Liver (tissue), 9 donors: ENCODE data around the gene JAM3. TPM values are rescaled to one million over a fixed set of nuclear protein-coding genes. Genes with fewer than 3 reads are reported as not detected.

Experiments used
- DNase-seq: peaks from one replicate; pipeline ENCODE4 v3.0.0-alpha.2; 2017; ENCODE audit warnings: low spot score
- H3K27ac ChIP-seq, 2 donors: one replicate each; pipeline ENCODE4 v1.7.0; 2013; ENCODE audit warnings: inconsistent platforms in 2 of 2, low read length in 2 of 2, control low read depth in 1 of 2, low read depth in 1 of 2, mild to moderate bottlenecking in 1 of 2
- H3K27me3 ChIP-seq, 4 donors: one replicate each; pipeline versions ENCODE4 v1.6.1 to v1.7.0; 2013; ENCODE audit warnings: low read length in 3 of 4, inconsistent platforms in 1 of 4, mild to moderate bottlenecking in 1 of 4, moderate library complexity in 1 of 4; ENCODE audit not compliant: control insufficient read depth in 4 of 4, insufficient read depth in 4 of 4
- H3K36me3 ChIP-seq, 4 donors: one replicate each; pipeline versions ENCODE4 v1.6.1 to v1.7.0; 2013; ENCODE audit warnings: low read length in 3 of 4, mild to moderate bottlenecking in 3 of 4, low read depth in 1 of 4, moderate library complexity in 1 of 4; ENCODE audit not compliant: control insufficient read depth in 4 of 4, insufficient read depth in 3 of 4
- H3K4me1 ChIP-seq, 4 donors: one replicate each; pipeline versions ENCODE4 v1.6.1 to v1.7.0; 2013; ENCODE audit warnings: low read length in 3 of 4, mild to moderate bottlenecking in 3 of 4, moderate library complexity in 1 of 4; ENCODE audit not compliant: control insufficient read depth in 4 of 4, insufficient read depth in 4 of 4
- H3K4me3 ChIP-seq, 3 donors: one replicate each; pipeline versions ENCODE4 v1.6.1 to v1.7.0; 2013; ENCODE audit warnings: low read length in 3 of 3, control low read depth in 1 of 3, low read depth in 1 of 3, mild to moderate bottlenecking in 1 of 3
- H3K9ac ChIP-seq, 2 donors: one replicate each; pipeline ENCODE4 v1.7.0; 2013; ENCODE audit warnings: low read length in 2 of 2, mild to moderate bottlenecking in 2 of 2, moderate library complexity in 2 of 2, control low read depth in 1 of 2, low read depth in 1 of 2
- H3K9me3 ChIP-seq, 4 donors: one replicate each; pipeline versions ENCODE4 v1.6.1 to v1.7.0; 2013; ENCODE audit warnings: low read length in 3 of 4; ENCODE audit not compliant: control insufficient read depth in 4 of 4
- EGR1 ChIP-seq, 2 donors: IDR thresholded peaks; 2 replicates each; pipeline ENCODE4 v1.6.1; 2016 to 2018; ENCODE audit warnings: antibody characterized with exemption in 2 of 2, low read depth in 2 of 2
- FOXA1 ChIP-seq: IDR thresholded peaks from 2 replicates; pipeline ENCODE4 v1.6.1; 2016; ENCODE audit warnings: antibody characterized with exemption
- FOXA2 ChIP-seq: IDR thresholded peaks from 2 replicates; pipeline ENCODE4 v1.6.1; 2016; ENCODE audit warnings: antibody characterized with exemption
- GABPA ChIP-seq, 2 donors: IDR thresholded peaks in 1 of 2; conservative IDR thresholded peaks in 1 of 2; 2 replicates each; pipeline ENCODE4 v1.6.1; 2016; ENCODE audit warnings: antibody characterized with exemption in 2 of 2, mild to moderate bottlenecking in 1 of 2, moderate library complexity in 1 of 2
- HNF4A ChIP-seq, 2 donors: conservative IDR thresholded peaks; 2 replicates each; pipeline ENCODE4 v1.6.1; 2016; ENCODE audit warnings: antibody characterized with exemption in 2 of 2, mild to moderate bottlenecking in 2 of 2
- HNF4G ChIP-seq: IDR thresholded peaks from 2 replicates; pipeline ENCODE4 v1.6.1; 2016; ENCODE audit warnings: antibody characterized with exemption
- JUND ChIP-seq, 2 donors: IDR thresholded peaks; 2 replicates each; pipeline ENCODE4 v1.6.1; 2016; ENCODE audit warnings: antibody characterized with exemption in 2 of 2
- NR2F2 ChIP-seq: IDR thresholded peaks from 2 replicates; pipeline ENCODE4 v1.6.1; 2016; ENCODE audit warnings: antibody characterized with exemption
- RAD21 ChIP-seq, 2 donors: IDR thresholded peaks; 2 replicates each; pipeline ENCODE4 v1.6.1; 2016; ENCODE audit warnings: antibody characterized with exemption in 2 of 2, mild to moderate bottlenecking in 2 of 2
- RXRA ChIP-seq, 2 donors: IDR thresholded peaks; 2 replicates each; pipeline ENCODE4 v1.6.1; 2017 to 2018; ENCODE audit warnings: antibody characterized with exemption in 2 of 2, mild to moderate bottlenecking in 1 of 2
- SP1 ChIP-seq: IDR thresholded peaks from 2 replicates; pipeline ENCODE4 v1.6.1; 2018; ENCODE audit warnings: antibody characterized with exemption, mild to moderate bottlenecking
- TAF1 ChIP-seq: conservative IDR thresholded peaks from 2 replicates; pipeline ENCODE4 v1.6.1; 2016; ENCODE audit warnings: antibody characterized with exemption, mild to moderate bottlenecking
- YY1 ChIP-seq: IDR thresholded peaks from 2 replicates; pipeline ENCODE4 v1.6.1; 2016; ENCODE audit warnings: antibody characterized with exemption, mild to moderate bottlenecking
- WGBS: extraction: QIAGEN DNeasy Blood & Tissue Kit; methylation state at CpG from one replicate; pipeline ENCODE4 v1.1.7; 2013; 5-methylcytosine and 5-hydroxymethylcytosine counted together
- polyA plus RNA-seq, 2 donors: library from polyadenylated mRNA; stranded (reverse) in 1 of 2; unstranded in 1 of 2; fragments of 200-250 nt in 1 of 2; fragments of >200 nt in 1 of 2; fragmentation: Nextera tagmentation in 1 of 2; extraction: Ambion mirVana in 1 of 2; gene quantifications; one replicate each; pipeline versions ENCODE4 v1.2.1 to v1.2.3, GENCODE V29; 2013 to 2015
- total RNA-seq, 2 donors: library from RNA; depleted of rRNA; stranded (reverse); fragments of >200 nt; gene quantifications; one replicate each; pipeline ENCODE4 v1.2.3, GENCODE V29; 2014
- TF ChIP-seq, protein P1 (sequence below): IDR thresholded peaks from 2 replicates; pipeline ENCODE4 v1.6.1; 2016; ENCODE audit warnings: antibody characterized with exemption, mild to moderate bottlenecking
- TF ChIP-seq, protein P2 (sequence below): IDR thresholded peaks from 2 replicates; pipeline ENCODE4 v1.6.1; 2016; ENCODE audit warnings: antibody characterized with exemption
- TF ChIP-seq, protein P3 (sequence below): fragments of 150-350 bp; IDR thresholded peaks from 2 replicates; pipeline ENCODE4 v1.5.1; 2017; ENCODE audit warnings: improper control_type of control experiment, low read depth, low read length; ENCODE audit not compliant: missing input control
- TF ChIP-seq, protein P4 (sequence below): IDR thresholded peaks from 2 replicates; pipeline ENCODE4 v1.6.1; 2016; ENCODE audit warnings: antibody characterized with exemption
- TF ChIP-seq, protein P5 (sequence below): IDR thresholded peaks from 2 replicates; pipeline ENCODE4 v1.6.1; 2016; ENCODE audit warnings: antibody characterized with exemption
- donor health status: healthy.
- donor health status: healthy.
- donor health status: healthy.
- donor health status: healthy.
- donor health status: healthy.

Gene JAM3
- total and polyA plus RNA-seq, 4 donors: 1.6 to 4.3 (median 2.1) TPM

DNA sequence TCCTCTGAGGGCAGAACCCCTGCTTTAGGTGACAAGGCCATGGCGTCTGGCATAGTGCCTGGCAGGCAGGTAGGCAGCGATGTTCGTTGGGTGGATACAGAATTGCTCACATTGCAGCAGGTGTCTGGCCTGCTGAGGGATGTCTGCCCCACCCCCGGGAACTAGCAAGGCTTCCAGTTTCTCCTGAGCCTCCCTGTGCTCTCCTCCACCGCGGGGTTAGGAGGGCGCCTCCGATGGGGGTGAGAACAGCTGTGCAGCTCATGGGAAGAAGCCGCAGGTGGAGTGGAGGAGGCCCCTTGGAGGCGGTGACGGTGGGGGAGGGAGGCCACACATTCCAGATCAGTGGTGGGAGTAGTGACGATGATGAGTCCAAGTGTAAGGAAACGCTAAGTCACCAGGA lies 48.3 kb upstream of the JAM3 start:
- H3K27me3 ChIP-seq: peaks cover 0 to 3% (median 1%) of the 10 kb centered on the region in 4 donors
- no peak overlapping the region for H3K9ac ChIP-seq
- no peak overlapping the region for H3K4me3 ChIP-seq
- no peak for DNase-seq
- no peak overlapping the region for H3K27ac ChIP-seq
- no peaks in the 10 kb centered on the region for H3K4me1 ChIP-seq
- WGBS: 76% methylated on average over 13 of the region's 13 CpGs
- no peaks in the 10 kb centered on the region for H3K9me3 ChIP-seq
- no peak for TF ChIP-seq SP1
- TF ChIP-seq, protein P1, sequence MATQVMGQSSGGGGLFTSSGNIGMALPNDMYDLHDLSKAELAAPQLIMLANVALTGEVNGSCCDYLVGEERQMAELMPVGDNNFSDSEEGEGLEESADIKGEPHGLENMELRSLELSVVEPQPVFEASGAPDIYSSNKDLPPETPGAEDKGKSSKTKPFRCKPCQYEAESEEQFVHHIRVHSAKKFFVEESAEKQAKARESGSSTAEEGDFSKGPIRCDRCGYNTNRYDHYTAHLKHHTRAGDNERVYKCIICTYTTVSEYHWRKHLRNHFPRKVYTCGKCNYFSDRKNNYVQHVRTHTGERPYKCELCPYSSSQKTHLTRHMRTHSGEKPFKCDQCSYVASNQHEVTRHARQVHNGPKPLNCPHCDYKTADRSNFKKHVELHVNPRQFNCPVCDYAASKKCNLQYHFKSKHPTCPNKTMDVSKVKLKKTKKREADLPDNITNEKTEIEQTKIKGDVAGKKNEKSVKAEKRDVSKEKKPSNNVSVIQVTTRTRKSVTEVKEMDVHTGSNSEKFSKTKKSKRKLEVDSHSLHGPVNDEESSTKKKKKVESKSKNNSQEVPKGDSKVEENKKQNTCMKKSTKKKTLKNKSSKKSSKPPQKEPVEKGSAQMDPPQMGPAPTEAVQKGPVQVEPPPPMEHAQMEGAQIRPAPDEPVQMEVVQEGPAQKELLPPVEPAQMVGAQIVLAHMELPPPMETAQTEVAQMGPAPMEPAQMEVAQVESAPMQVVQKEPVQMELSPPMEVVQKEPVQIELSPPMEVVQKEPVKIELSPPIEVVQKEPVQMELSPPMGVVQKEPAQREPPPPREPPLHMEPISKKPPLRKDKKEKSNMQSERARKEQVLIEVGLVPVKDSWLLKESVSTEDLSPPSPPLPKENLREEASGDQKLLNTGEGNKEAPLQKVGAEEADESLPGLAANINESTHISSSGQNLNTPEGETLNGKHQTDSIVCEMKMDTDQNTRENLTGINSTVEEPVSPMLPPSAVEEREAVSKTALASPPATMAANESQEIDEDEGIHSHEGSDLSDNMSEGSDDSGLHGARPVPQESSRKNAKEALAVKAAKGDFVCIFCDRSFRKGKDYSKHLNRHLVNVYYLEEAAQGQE: no peak
- TF ChIP-seq, protein P2, sequence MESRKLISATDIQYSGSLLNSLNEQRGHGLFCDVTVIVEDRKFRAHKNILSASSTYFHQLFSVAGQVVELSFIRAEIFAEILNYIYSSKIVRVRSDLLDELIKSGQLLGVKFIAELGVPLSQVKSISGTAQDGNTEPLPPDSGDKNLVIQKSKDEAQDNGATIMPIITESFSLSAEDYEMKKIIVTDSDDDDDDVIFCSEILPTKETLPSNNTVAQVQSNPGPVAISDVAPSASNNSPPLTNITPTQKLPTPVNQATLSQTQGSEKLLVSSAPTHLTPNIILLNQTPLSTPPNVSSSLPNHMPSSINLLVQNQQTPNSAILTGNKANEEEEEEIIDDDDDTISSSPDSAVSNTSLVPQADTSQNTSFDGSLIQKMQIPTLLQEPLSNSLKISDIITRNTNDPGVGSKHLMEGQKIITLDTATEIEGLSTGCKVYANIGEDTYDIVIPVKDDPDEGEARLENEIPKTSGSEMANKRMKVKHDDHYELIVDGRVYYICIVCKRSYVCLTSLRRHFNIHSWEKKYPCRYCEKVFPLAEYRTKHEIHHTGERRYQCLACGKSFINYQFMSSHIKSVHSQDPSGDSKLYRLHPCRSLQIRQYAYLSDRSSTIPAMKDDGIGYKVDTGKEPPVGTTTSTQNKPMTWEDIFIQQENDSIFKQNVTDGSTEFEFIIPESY: no peak
- TF ChIP-seq FOXA2: no peak
- no peak for TF ChIP-seq RXRA (IDR thresholded peaks at IDR 0.05)
- TF ChIP-seq, protein P3, sequence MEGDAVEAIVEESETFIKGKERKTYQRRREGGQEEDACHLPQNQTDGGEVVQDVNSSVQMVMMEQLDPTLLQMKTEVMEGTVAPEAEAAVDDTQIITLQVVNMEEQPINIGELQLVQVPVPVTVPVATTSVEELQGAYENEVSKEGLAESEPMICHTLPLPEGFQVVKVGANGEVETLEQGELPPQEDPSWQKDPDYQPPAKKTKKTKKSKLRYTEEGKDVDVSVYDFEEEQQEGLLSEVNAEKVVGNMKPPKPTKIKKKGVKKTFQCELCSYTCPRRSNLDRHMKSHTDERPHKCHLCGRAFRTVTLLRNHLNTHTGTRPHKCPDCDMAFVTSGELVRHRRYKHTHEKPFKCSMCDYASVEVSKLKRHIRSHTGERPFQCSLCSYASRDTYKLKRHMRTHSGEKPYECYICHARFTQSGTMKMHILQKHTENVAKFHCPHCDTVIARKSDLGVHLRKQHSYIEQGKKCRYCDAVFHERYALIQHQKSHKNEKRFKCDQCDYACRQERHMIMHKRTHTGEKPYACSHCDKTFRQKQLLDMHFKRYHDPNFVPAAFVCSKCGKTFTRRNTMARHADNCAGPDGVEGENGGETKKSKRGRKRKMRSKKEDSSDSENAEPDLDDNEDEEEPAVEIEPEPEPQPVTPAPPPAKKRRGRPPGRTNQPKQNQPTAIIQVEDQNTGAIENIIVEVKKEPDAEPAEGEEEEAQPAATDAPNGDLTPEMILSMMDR: no peak
- no peak for TF ChIP-seq FOXA1
- TF ChIP-seq GABPA (IDR thresholded peaks at IDR 0.05 in 1 of 2, conservative IDR thresholded peaks at IDR 0.05 in 1 of 2): no peak
- no peak for TF ChIP-seq JUND (IDR thresholded peaks at IDR 0.05)
- TF ChIP-seq HNF4G: no peak
- no peak for TF ChIP-seq YY1
- TF ChIP-seq, protein P4, sequence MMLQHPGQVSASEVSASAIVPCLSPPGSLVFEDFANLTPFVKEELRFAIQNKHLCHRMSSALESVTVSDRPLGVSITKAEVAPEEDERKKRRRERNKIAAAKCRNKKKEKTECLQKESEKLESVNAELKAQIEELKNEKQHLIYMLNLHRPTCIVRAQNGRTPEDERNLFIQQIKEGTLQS: no peak
- TF ChIP-seq, protein P5, sequence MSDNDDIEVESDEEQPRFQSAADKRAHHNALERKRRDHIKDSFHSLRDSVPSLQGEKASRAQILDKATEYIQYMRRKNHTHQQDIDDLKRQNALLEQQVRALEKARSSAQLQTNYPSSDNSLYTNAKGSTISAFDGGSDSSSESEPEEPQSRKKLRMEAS: no peak
- no peak for TF ChIP-seq HNF4A (conservative IDR thresholded peaks at IDR 0.05)
- no peak for TF ChIP-seq NR2F2
- no peak for TF ChIP-seq RAD21 (IDR thresholded peaks at IDR 0.05)
- no peak for TF ChIP-seq TAF1
- TF ChIP-seq EGR1 (IDR thresholded peaks at IDR 0.05; ENCODE audit: low read depth in 2 of 2): no peak
- H3K36me3 ChIP-seq: no peaks in the 10 kb centered on the region
